HCT116 (cell line): ENCODE results near the gene WASL. TPM values are rescaled to one million over a fixed set of nuclear protein-coding genes. Genes with fewer than 3 reads are reported as not detected.

Experiments used
- ATAC-seq: fragments of 200-7000 bp; cut with Tn5 transposase; 2 replicates; pipeline ENCODE4 v1.9.1; 2020; ENCODE audit warnings: mild to moderate bottlenecking, moderate library complexity
- BruUV-seq: library from RNA; stranded (reverse); fragments of 400-500 nt; replicated peaks from 2 replicates; lab custom pipeline; 2021; lab: Mats Ljungman, UMichigan
- CTCF ChIA-PET: fragments of 300-600 bp; sonication (Branson Sonifier 250); formaldehyde crosslinking; loops from one replicate; lab custom pipeline; 2021; ENCODE audit warnings: antibody characterized with exemption; lab: Charles Lee
- POLR2A ChIA-PET: fragments of 300-600, 350-600 bp; sonication (Branson Sonifier 250); formaldehyde crosslinking; loops from one replicate; lab custom pipeline; 2021; ENCODE audit warnings: antibody characterized with exemption; lab: Charles Lee
- RAD21 ChIA-PET, 2 experiments: fragments of 300-600 bp; sonication (Branson Sonifier 250); formaldehyde crosslinking; loops; one replicate each; lab custom pipeline; 2023; ENCODE audit warnings: low total read pairs in 2 of 2; ENCODE audit not compliant: uncharacterized antibody in 2 of 2, unreplicated experiment in 2 of 2, low non-redundant PET in 1 of 2; lab: Charles Lee
- DNase-seq: peaks from one replicate; pipeline ENCODE4 v3.0.0-alpha.2; 2010; ENCODE audit warnings: low read depth, low spot score
- H2AFZ ChIP-seq: fragments of 200-600 bp; shearing (Covaris generic), sonication (generic); 2 replicates; pipeline ENCODE4 v1.6.1; 2017; ENCODE audit warnings: low read depth, mixed run types, mixed read lengths, antibody characterized with exemption, low read length; ENCODE audit not compliant: poor library complexity, severe bottlenecking
- H3K27ac ChIP-seq: 2 replicates; pipeline ENCODE4 v1.5.1; 2012; ENCODE audit warnings: low read depth, low read length
- H3K27me3 ChIP-seq: fragments of 200-600 bp; sonication (generic); 2 replicates; pipeline ENCODE4 v1.6.1; 2016; ENCODE audit warnings: mixed run types, low read length, mixed read lengths; ENCODE audit not compliant: insufficient read depth
- H3K36me3 ChIP-seq, 2 experiments: fragments of 200-500 bp in 1 of 2; fragments of 200-600 bp in 1 of 2; sonication (Bioruptor generic) in 1 of 2; sonication (generic) in 1 of 2; 2 replicates each; pipeline versions ENCODE4 v1.5.1 to v1.6.1; 2014 to 2016; ENCODE audit warnings: low read length in 2 of 2, inconsistent platforms in 1 of 2, mixed read lengths in 1 of 2, mixed run types in 1 of 2; ENCODE audit not compliant: insufficient read depth in 2 of 2, control insufficient read depth in 1 of 2
- H3K4me1 ChIP-seq, 2 experiments: fragments of 200-600 bp in 1 of 2; sonication (generic) in 1 of 2; 2 replicates each; pipeline versions ENCODE4 v1.5.1 to v1.6.1; 2012 to 2017; ENCODE audit warnings: low read length in 2 of 2, inconsistent platforms in 1 of 2, mild to moderate bottlenecking in 1 of 2, mixed read lengths in 1 of 2, mixed run types in 1 of 2, moderate library complexity in 1 of 2; ENCODE audit not compliant: insufficient read depth in 2 of 2, control insufficient read depth in 1 of 2
- H3K4me2 ChIP-seq: fragments of 200-600 bp; sonication (generic); 2 replicates; pipeline ENCODE4 v1.6.1; 2017; ENCODE audit warnings: mixed run types, low read length, mixed read lengths
- H3K4me3 ChIP-seq, 2 experiments: fragments of 200-600 bp in 1 of 2; sonication (generic) in 1 of 2; replicated peaks in 1 of 2; 2 replicates each; pipeline ENCODE4 v1.5.1; 2011 to 2016; ENCODE audit warnings: low read length in 2 of 2, control low read depth in 1 of 2, low read depth in 1 of 2, mild to moderate bottlenecking in 1 of 2, mixed read lengths in 1 of 2, mixed run types in 1 of 2
- H3K79me2 ChIP-seq: fragments of 200-600 bp; sonication (generic); 2 replicates; pipeline ENCODE4 v1.6.1; 2017; ENCODE audit warnings: mild to moderate bottlenecking, mixed run types, low read length, moderate library complexity, mixed read lengths; ENCODE audit not compliant: insufficient read depth
- H3K9ac ChIP-seq: fragments of 200-600 bp; sonication (generic); 2 replicates; pipeline ENCODE4 v1.6.1; 2016; ENCODE audit warnings: low read length, mixed read lengths
- H3K9me2 ChIP-seq: fragments of 200-600 bp; sonication (generic), shearing (Covaris generic); 2 replicates; pipeline ENCODE4 v1.6.1; 2017; ENCODE audit warnings: mixed run types, mild to moderate bottlenecking, moderate library complexity; ENCODE audit not compliant: insufficient read depth
- H3K9me3 ChIP-seq, 2 experiments: fragments of 200-500 bp in 1 of 2; fragments of 200-600 bp in 1 of 2; sonication (Bioruptor generic) in 1 of 2; sonication (generic) in 1 of 2; 2 replicates each; pipeline ENCODE4 v1.6.1; 2014 to 2017; ENCODE audit warnings: low read length in 2 of 2, mixed read lengths in 2 of 2, inconsistent platforms in 1 of 2, low read depth in 1 of 2, mild to moderate bottlenecking in 1 of 2, mixed run types in 1 of 2, moderate library complexity in 1 of 2; ENCODE audit not compliant: control insufficient read depth in 1 of 2, insufficient read depth in 1 of 2
- H4K20me1 ChIP-seq: fragments of 200-600 bp; sonication (generic), shearing (Covaris generic); 2 replicates; pipeline ENCODE4 v1.6.1; 2017; ENCODE audit warnings: mixed run types, mild to moderate bottlenecking, moderate library complexity; ENCODE audit not compliant: insufficient read depth
- CBX3 ChIP-seq: IDR thresholded peaks from 2 replicates; pipeline ENCODE4 v1.6.1; 2012; ENCODE audit warnings: low read depth
- CEBPB ChIP-seq: IDR thresholded peaks from 2 replicates; pipeline ENCODE4 v1.6.1; 2012; ENCODE audit warnings: low read depth
- CTCF ChIP-seq, 3 experiments: fragments of 200-600 bp in 1 of 3; sonication (generic) in 1 of 3; IDR thresholded peaks in 2 of 3; conservative IDR thresholded peaks in 1 of 3; 2 replicates each; pipeline ENCODE4 v1.5.1; 2012 to 2017; ENCODE audit warnings: low read depth in 2 of 3, low read length in 2 of 3, antibody characterized with exemption in 1 of 3, borderline replicate concordance in 1 of 3, control low read depth in 1 of 3, mild to moderate bottlenecking in 1 of 3, mixed read lengths in 1 of 3, mixed run types in 1 of 3, moderate library complexity in 1 of 3; ENCODE audit not compliant: insufficient read depth in 1 of 3
- POLR2A ChIP-seq: IDR thresholded peaks from 2 replicates; pipeline ENCODE4 v1.7.0; 2011; ENCODE audit warnings: borderline replicate concordance; ENCODE audit not compliant: insufficient read depth, insufficient read length; ENCODE audit errors: extremely low read depth
- SP1 ChIP-seq: IDR thresholded peaks from 2 replicates; pipeline ENCODE4 v1.6.1; 2012; ENCODE audit warnings: low read depth
- YY1 ChIP-seq: IDR thresholded peaks from 2 replicates; pipeline ENCODE4 v1.6.1; 2011; ENCODE audit warnings: low read length, low read depth, moderate library complexity, mild to moderate bottlenecking; ENCODE audit not compliant: insufficient replicate concordance; ENCODE audit errors: extremely low read depth
- intact Hi-C: fragments of 100-400 bp; cut with micrococcal nuclease; formaldehyde crosslinking; loops from 2 replicates; pipeline ENCODE4 v1.10.0; 2022
- total RNA-seq: library from RNA; stranded (reverse); gene quantifications from one replicate; pipeline ENCODE4 v1.2.1, GENCODE V29; 2021; ENCODE audit not compliant: unreplicated experiment

The WASL gene
- total RNA-seq, 1 experiment from 2014 or later, result 26.2 TPM

- Histone ChIP-seq H3K27me3 (no peaks in the 10 kb centered on the region), H3K27ac (peak overlapping the region; percentile 95), H3K4me2 (peak overlapping the region; percentile 92), H2AFZ (peak overlapping the region; percentile 70)
- ATAC-seq, result peak; percentile 23
- CTCF ChIA-PET, result interaction anchor here (1.3 to 1.6 kb wide), 2 partner anchors 48 to 123 kb away, joined by 4 to 5 read pairs; no protein-coding TSS in a partner anchor
- TF ChIP-seq CBX3 (no peak), SP1 (no peak), YY1 (no peak), POLR2A (no peak), CTCF (IDR thresholded peaks at IDR 0.05 in 2 of 3, conservative IDR thresholded peaks at IDR 0.05 in 1 of 3; ENCODE audit: borderline replicate concordance in 1 of 3, insufficient read depth in 1 of 3, low read depth in 2 of 3, low read length in 2 of 3) (peak in 2 of 3 experiments; percentile 16 to 20; a peak in 1 of 6 replicates), CEBPB (0 out of 2 replicates have a peak, but pooled peaks have one; percentile 25)
- TF ChIP-seq, all 23 proteins: peak for 2
- TSS peak; percentile 91 for BruUV-seq
- RAD21 ChIA-PET, result no interaction called here
- peak overlapping the region; percentile 84 for H3K9ac ChIP-seq
- no peaks in the 10 kb centered on the region; the same call in 1 of the 2 replicates for H4K20me1 ChIP-seq
- intact Hi-C loops, result no loop called here
- no peaks in the 10 kb centered on the region for H3K36me3 ChIP-seq
- peak; percentile 55 for DNase-seq
- H3K4me1 ChIP-seq, result peaks cover 14 to 31% of the 10 kb centered on the region in 2 experiments; a peak in 3 of 4 replicates
- H3K9me2 ChIP-seq, result no peaks in the 10 kb centered on the region
- peak overlapping the region; percentile 65 to 80 for H3K4me3 ChIP-seq
- peaks cover 49% of the 10 kb centered on the region for H3K79me2 ChIP-seq
- H3K9me3 ChIP-seq, result no peaks in the 10 kb centered on the region
- POLR2A ChIA-PET, result interaction anchor here (0.9 to 1.8 kb wide), 8 partner anchors 10 to 123 kb away, joined by 3 to 10 read pairs (median 4); no protein-coding TSS in a partner anchor
These were observed 694 bp upstream of the WASL start for GRCh38 chr7:123749537-123749857.
